Activated B cell treated with CpG ODN at 0.5 μM for 24 hours (primary cell): ENCODE data around the gene GNG4. TPM values are rescaled to one million over a fixed set of nuclear protein-coding genes. Genes with fewer than 3 reads are reported as not detected.
"Not testable (repeated sequence)": the region's sequence is repeated elsewhere in the genome, so short reads cannot be mapped to it uniquely, and the experiment has no call there.

ENCODE experiments used
- ATAC-seq: fragments of 200-7000 bp; cut with Tn5 transposase; one replicate; pipeline ENCODE4 v1.10.0; 2021; ENCODE audit warnings: low read depth, mild to moderate bottlenecking, moderate library complexity
- CTCF ChIA-PET: fragments of 350-600 bp; sonication (Branson Sonifier 250); formaldehyde crosslinking; loops from one replicate; lab custom pipeline; 2021; ENCODE audit warnings: antibody characterized with exemption; lab: Charles Lee
- POLR2A ChIA-PET: fragments of 350-600 bp; sonication (Branson Sonifier 250); formaldehyde crosslinking; loops from one replicate; lab custom pipeline; 2021; ENCODE audit warnings: antibody characterized with exemption; lab: Charles Lee
- DNase-seq: peaks from one replicate; pipeline ENCODE4 v3.0.0; 2022
- H3K27ac Mint-ChIP-seq: one replicate; pipeline ENCODE4 v1.8.0; 2020; ENCODE audit warnings: mixed read lengths
- H3K27me3 Mint-ChIP-seq: one replicate; pipeline ENCODE4 v1.8.0; 2021; ENCODE audit warnings: mixed read lengths
- H3K36me3 Mint-ChIP-seq: one replicate; pipeline ENCODE4 v1.8.0; 2021; ENCODE audit warnings: low read depth, mixed read lengths
- H3K4me1 Mint-ChIP-seq: one replicate; pipeline ENCODE4 v1.8.0; 2021; ENCODE audit warnings: mixed read lengths
- H3K4me3 Mint-ChIP-seq: one replicate; pipeline ENCODE4 v1.8.0; 2020; ENCODE audit warnings: mild to moderate bottlenecking, mixed read lengths
- H3K9me3 Mint-ChIP-seq: one replicate; pipeline ENCODE4 v1.8.0; 2020; ENCODE audit warnings: mixed read lengths
- CTCF ChIP-seq: fragments of 200-600 bp; IDR thresholded peaks from one replicate; pipeline ENCODE4 v1.8.0; 2022; ENCODE audit warnings: antibody characterized with exemption, mild to moderate bottlenecking
- intact Hi-C: fragments of 100-400 bp; cut with micrococcal nuclease; formaldehyde crosslinking; loops from one replicate; pipeline ENCODE4 v1.15.1; 2024
- total RNA-seq: library from RNA; stranded (reverse); gene quantifications from 2 replicates; pipeline ENCODE4 v1.2.3, GENCODE V29; 2022

The GNG4 gene
- total RNA-seq, 1 donor from 2014 or later, result 2.2 TPM

GRCh38 chr1:235640580-235640979 is 9.0 kb downstream of the GNG4 start:
- ChIA-PET POLR2A (no interaction called here), CTCF (no interaction called here)
- no peaks in the 10 kb centered on the region for H3K36me3 Mint-ChIP-seq
- DNase-seq, result no peak
- no peak for TF ChIP-seq CTCF
- H3K4me1 Mint-ChIP-seq, result peaks cover 13% of the 10 kb centered on the region
- ATAC-seq, result no peak
- no peak overlapping the region for H3K27ac Mint-ChIP-seq
- intact Hi-C loops, result loop anchor here (10.0 kb wide), 2 partner anchors 136 to 424 kb away; partner anchors contain the start of genes B3GALNT2 and NID1
- H3K9me3 Mint-ChIP-seq, result no peaks in the 10 kb centered on the region
- H3K27me3 Mint-ChIP-seq, result peaks cover 38% of the 10 kb centered on the region
- H3K4me3 Mint-ChIP-seq, result no peak overlapping the region

- no peaks in the 10 kb centered on the region for H3K36me3 Mint-ChIP-seq
- H3K27ac Mint-ChIP-seq, result no peak overlapping the region
- H3K4me3 Mint-ChIP-seq, result no peak overlapping the region
- peaks cover 13% of the 10 kb centered on the region for H3K4me1 Mint-ChIP-seq
- no peaks in the 10 kb centered on the region for H3K9me3 Mint-ChIP-seq
- intact Hi-C loops, result loop anchor here (10.0 kb wide), 2 partner anchors 135 to 425 kb away; partner anchors contain the start of genes B3GALNT2 and NID1
- ATAC-seq (no peak), DNase-seq (no peak)
- ChIA-PET POLR2A (no interaction called here), CTCF (no interaction called here)
- H3K27me3 Mint-ChIP-seq, result peaks cover 36% of the 10 kb centered on the region
- no peak for TF ChIP-seq CTCF
Measured at GRCh38 chr1:235639226-235640205, 10.1 kb downstream of the GNG4 start.

- ATAC-seq, DNase-seq, H3K4me3 Mint-ChIP-seq, POLR2A ChIA-PET, H3K27ac Mint-ChIP-seq, H3K9me3 Mint-ChIP-seq, H3K36me3 Mint-ChIP-seq, CTCF ChIA-PET, intact Hi-C loops: not testable (repeated sequence)
- Mint-ChIP-seq H3K27me3 (peaks cover 38% of the 10 kb centered on the region), H3K4me1 (peaks cover 13% of the 10 kb centered on the region)
Measured at GRCh38 chr1:235638612-235639011, 11.0 kb downstream of the GNG4 start.

GRCh38 chr1:235637756-235638534 is 11.6 kb downstream of the GNG4 start:
- Mint-ChIP-seq H3K9me3 (no peaks in the 10 kb centered on the region), H3K4me1 (peaks cover 12% of the 10 kb centered on the region), H3K36me3 (no peaks in the 10 kb centered on the region), H3K27ac (no peak overlapping the region), H3K27me3 (peaks cover 32% of the 10 kb centered on the region), H3K4me3 (no peak overlapping the region)
- ATAC-seq (no peak), DNase-seq (no peak)
- intact Hi-C loops, result no loop called here
- ChIA-PET POLR2A (no interaction called here), CTCF (no interaction called here)
- no peak for TF ChIP-seq CTCF

GRCh38 chr1:235635938-235636662 is 13.5 kb downstream of the GNG4 start:
- Mint-ChIP-seq H3K4me3 (no peak overlapping the region), H3K9me3 (no peaks in the 10 kb centered on the region), H3K4me1 (peaks cover 10% of the 10 kb centered on the region), H3K36me3 (no peaks in the 10 kb centered on the region), H3K27me3 (peaks cover 25% of the 10 kb centered on the region), H3K27ac (no peak overlapping the region)
- TF ChIP-seq CTCF, result no peak
- DNase-seq (no peak), ATAC-seq (no peak)
- intact Hi-C loops, result no loop called here
- ChIA-PET CTCF (no interaction called here), POLR2A (no interaction called here)
